RWPE2 (cell line): Measurements from ENCODE around the gene POLE2.

Experiments used
- ATAC-seq: fragments of 200-7000 bp; cut with Tn5 transposase; 3 replicates; pipeline ENCODE4 v1.9.1; 2021; ENCODE audit warnings: low read depth
- DNase-seq: peaks from one replicate; pipeline ENCODE4 v3.0.0-alpha.2; 2020; ENCODE audit warnings: low spot score
- H3K27ac ChIP-seq: fragments of 450-650 bp; 2 replicates; pipeline ENCODE4 v1.5.1; 2017; ENCODE audit warnings: mild to moderate bottlenecking; ENCODE audit not compliant: poor library complexity, severe bottlenecking
- H3K27me3 ChIP-seq: fragments of 250-450 bp; sonication (Bioruptor Pico); 2 replicates; pipeline ENCODE4 v1.5.1; 2021; ENCODE audit warnings: mild to moderate bottlenecking, moderate library complexity; ENCODE audit not compliant: insufficient read depth, poor library complexity, severe bottlenecking
- H3K36me3 ChIP-seq: fragments of 250-450 bp; sonication (Bioruptor Pico); 2 replicates; pipeline ENCODE4 v1.5.1; 2020; ENCODE audit warnings: low read depth, mild to moderate bottlenecking, moderate library complexity
- H3K4me1 ChIP-seq: fragments of 250-450 bp; sonication (Bioruptor Pico); 2 replicates; pipeline ENCODE4 v1.5.1; 2021; ENCODE audit warnings: mild to moderate bottlenecking, moderate library complexity; ENCODE audit not compliant: insufficient read depth, poor library complexity, severe bottlenecking
- H3K4me3 ChIP-seq: fragments of 250-450 bp; sonication (Bioruptor Pico); 2 replicates; pipeline ENCODE4 v1.5.1; 2021; ENCODE audit warnings: mild to moderate bottlenecking, moderate library complexity; ENCODE audit not compliant: severe bottlenecking
- H3K9me3 ChIP-seq: fragments of 250-450 bp; sonication (Bioruptor Pico); 2 replicates; pipeline ENCODE4 v1.5.1; 2021; ENCODE audit warnings: mild to moderate bottlenecking, moderate library complexity; ENCODE audit not compliant: severe bottlenecking
- TF ChIP-seq, protein P1 (sequence below): fragments of 450-650 bp; IDR thresholded peaks from one replicate; pipeline ENCODE4 v1.5.1; 2017; ENCODE audit warnings: mild to moderate bottlenecking, moderate library complexity; ENCODE audit not compliant: poor library complexity, severe bottlenecking

POLE2 gene

DNA sequence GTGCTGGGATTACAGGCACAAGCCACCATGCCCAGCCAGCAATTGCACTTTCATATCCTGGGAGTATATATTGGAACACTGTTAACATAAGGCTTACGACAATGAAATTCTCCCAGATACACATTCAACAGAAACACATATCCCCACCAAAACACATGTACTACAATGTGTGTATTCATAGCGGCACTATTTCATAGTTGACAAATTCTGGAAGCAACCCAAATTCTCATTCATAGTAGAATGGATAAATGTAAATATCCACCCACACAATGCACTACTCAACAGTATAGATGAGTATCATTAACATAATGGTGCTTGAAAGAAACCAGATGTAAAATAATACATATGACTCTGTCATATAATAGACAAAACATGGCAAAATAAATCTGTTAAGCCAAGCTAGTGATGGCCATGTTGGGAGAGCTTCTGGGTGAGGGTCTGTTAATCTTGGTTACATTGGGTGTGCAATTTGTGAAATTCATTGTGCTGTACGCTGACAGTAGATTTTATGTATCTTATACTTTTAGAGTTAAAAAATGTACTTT is 50.4 kb downstream of the POLE2 start:
- no peaks in the 10 kb centered on the region for H3K4me1 ChIP-seq
- DNase-seq (no peak), ATAC-seq (no peak)
- no peaks in the 10 kb centered on the region for H3K9me3 ChIP-seq
- no peak overlapping the region for H3K4me3 ChIP-seq
- H3K27ac ChIP-seq = no peak overlapping the region
- peaks cover 44% of the 10 kb centered on the region for H3K36me3 ChIP-seq
- no peaks in the 10 kb centered on the region for H3K27me3 ChIP-seq
- TF ChIP-seq, protein P1, sequence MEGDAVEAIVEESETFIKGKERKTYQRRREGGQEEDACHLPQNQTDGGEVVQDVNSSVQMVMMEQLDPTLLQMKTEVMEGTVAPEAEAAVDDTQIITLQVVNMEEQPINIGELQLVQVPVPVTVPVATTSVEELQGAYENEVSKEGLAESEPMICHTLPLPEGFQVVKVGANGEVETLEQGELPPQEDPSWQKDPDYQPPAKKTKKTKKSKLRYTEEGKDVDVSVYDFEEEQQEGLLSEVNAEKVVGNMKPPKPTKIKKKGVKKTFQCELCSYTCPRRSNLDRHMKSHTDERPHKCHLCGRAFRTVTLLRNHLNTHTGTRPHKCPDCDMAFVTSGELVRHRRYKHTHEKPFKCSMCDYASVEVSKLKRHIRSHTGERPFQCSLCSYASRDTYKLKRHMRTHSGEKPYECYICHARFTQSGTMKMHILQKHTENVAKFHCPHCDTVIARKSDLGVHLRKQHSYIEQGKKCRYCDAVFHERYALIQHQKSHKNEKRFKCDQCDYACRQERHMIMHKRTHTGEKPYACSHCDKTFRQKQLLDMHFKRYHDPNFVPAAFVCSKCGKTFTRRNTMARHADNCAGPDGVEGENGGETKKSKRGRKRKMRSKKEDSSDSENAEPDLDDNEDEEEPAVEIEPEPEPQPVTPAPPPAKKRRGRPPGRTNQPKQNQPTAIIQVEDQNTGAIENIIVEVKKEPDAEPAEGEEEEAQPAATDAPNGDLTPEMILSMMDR = no peak

GRCh38 chr14:49636866-49637265 is 51.1 kb downstream of the POLE2 start:
- ATAC-seq (no peak), DNase-seq (no peak)
- TF ChIP-seq, protein P1 = no peak
- H3K27me3 ChIP-seq = no peaks in the 10 kb centered on the region
- no peaks in the 10 kb centered on the region for H3K9me3 ChIP-seq
- H3K4me1 ChIP-seq = peaks cover 4% of the 10 kb centered on the region
- H3K4me3 ChIP-seq = no peak overlapping the region
- no peak overlapping the region for H3K27ac ChIP-seq
- peaks cover 47% of the 10 kb centered on the region for H3K36me3 ChIP-seq

DNA sequence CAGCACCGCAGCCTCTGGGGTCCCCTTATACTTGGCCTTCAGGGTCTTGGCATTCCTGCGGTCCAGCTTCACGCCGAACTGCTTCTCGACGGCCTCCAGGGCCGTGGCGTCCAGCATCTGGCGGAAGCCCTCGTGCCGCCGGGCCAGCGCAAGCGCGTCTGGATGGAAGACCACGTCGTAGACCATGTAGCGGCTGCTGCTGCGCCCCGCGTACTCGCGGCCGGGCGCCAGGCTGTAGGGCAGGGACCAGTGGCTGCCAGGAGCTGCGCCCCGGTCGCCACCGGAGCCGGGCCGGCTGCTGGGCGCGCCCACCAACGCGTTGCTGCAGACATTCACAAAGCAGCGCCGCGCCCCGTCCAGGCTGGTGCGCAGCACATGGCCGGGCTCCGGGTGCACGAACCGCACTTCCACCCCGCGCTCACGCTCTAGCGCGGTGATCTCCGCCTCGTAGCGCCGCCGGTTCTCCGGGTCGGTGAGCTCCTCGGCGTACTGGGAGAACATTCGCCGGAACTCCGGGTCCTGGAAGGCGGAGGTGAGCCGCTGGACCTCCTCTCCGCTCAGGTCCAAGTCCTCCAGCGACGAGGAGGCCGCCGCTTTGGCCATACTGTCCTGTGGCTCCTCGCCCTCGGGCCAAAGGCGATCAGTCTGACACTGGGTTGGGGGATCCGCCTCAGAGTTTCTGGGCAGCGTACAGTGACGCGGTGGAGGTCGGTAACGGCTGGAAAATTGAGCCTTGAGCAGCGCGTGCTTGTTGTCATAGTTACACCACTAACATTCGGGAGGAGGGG is 53.3 kb downstream of the POLE2 start, which contains the start of gene DNAAF2:
Gene DNAAF2 (minus strand): TSS at position 698 of the 788 bp plus-strand sequence. CDS start 95 bp downstream, at position 603.
- Histone ChIP-seq H3K36me3 (peaks cover 42% of the 10 kb centered on the region), H3K27me3 (no peaks in the 10 kb centered on the region), H3K4me1 (peaks cover 13% of the 10 kb centered on the region), H3K4me3 (peak within 1 kb of the TSS; percentile 81), H3K9me3 (no peaks in the 10 kb centered on the region), H3K27ac (peak within 1 kb of the TSS; percentile 80)
- peak; percentile 60 for ATAC-seq
- peak; percentile 75 for DNase-seq
- TF ChIP-seq, protein P1 = peak; percentile 71

DNA sequence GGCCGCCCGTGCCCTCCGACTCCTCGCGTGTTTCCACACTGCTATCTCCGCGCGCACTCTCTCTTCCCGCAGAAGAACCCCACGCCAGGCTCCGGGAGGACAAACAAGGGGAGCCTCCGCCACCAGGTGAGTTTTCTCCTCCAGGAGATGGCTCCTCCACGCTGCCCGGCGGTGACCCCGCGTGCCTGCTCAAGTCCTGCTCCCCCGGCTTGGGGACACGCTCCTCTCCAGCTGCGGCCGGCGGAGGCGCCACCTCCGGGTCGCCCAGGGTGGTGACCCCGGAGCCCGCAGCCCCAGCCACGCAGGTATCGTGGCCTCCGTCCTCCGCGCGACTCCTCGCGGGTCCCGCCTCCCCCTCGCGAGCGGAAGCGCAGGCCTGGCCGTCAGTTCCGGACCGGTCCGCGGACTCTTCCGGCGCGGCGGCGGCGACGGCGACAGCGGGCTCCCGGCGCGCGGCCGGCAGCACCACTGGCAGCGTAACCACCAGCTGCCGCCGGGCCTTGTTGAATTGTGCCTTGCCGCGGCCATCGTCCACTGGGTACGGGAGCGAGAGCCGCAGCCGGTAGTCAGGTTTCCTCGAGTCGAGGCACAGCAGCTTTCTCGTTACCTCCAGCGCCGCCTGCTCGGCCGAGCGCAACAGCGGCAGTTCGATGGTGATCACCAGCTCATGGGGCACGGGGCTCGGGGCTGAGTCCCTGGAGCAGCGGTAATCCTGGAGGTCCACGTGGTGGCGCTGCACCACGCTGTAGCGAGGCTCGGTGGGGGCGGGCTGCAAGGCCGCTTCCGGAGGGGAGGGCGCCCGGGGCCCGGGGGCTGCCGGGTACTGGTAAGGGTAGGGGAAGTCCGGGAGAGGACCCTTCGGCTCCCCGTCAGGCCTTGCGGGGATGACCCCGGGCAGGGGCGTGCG is 54.1 kb downstream of the POLE2 start:
- TF ChIP-seq, protein P1 = peak; percentile 99
- DNase-seq (peak; percentile 97), ATAC-seq (peak; percentile 83)
- peaks cover 13% of the 10 kb centered on the region for H3K4me1 ChIP-seq
- peak overlapping the region; percentile 80 for H3K27ac ChIP-seq
- H3K36me3 ChIP-seq = peaks cover 36% of the 10 kb centered on the region
- H3K27me3 ChIP-seq = no peaks in the 10 kb centered on the region
- H3K4me3 ChIP-seq = peak overlapping the region; percentile 81
- H3K9me3 ChIP-seq = no peaks in the 10 kb centered on the region
